Thyroid gland (tissue), 4 donors: ENCODE data around the gene IL34.

ENCODE experiments used
- CTCF ChIP-seq, 6 experiments: fragments of 200-600 bp in 3 of 6; fragments of 450-650 bp in 3 of 6; sonication (generic) in 3 of 6; IDR thresholded peaks; one replicate each; pipeline ENCODE4 v1.5.1; 2016 to 2019; ENCODE audit warnings: antibody characterized with exemption in 6 of 6, mild to moderate bottlenecking in 2 of 6, inconsistent platforms in 1 of 6, moderate library complexity in 1 of 6
- POLR2A ChIP-seq, 2 donors: fragments of 450-650 bp; IDR thresholded peaks; one replicate each; pipeline ENCODE4 v1.6.1; 2017; ENCODE audit warnings: antibody characterized with exemption in 2 of 2, mild to moderate bottlenecking in 2 of 2, moderate library complexity in 1 of 2

DNA sequence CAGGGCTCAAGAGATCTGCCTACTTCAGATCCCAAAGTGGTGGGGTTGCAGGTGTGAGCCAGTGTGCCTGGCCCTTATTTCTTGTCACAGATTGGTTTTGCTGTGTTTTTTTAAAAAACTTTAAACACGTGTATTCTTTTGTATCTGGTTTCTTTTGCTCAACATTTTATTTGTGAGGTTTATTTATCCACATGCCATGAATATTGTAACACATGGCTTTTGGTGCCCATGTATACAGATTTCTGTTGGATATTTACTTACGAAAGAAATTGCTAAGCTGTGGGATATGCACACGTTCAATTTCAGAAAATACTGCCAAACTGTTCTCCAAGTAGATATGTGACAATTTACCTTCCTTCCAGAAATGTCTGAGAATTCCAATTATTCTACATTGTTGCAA is 18.7 kb upstream of the IL34 start:
- TF ChIP-seq CTCF (IDR thresholded peaks at IDR 0.05) (no peak), POLR2A (IDR thresholded peaks at IDR 0.05) (no peak)
